ENCODE data around the gene OSM. TPM values are rescaled to one million over a fixed set of nuclear protein-coding genes. Genes with fewer than 3 reads are reported as not detected.
A peak's percentile ranks its signal among the peaks of the same experiment; 100 is the strongest.

OSM gene
- total RNA-seq, 6 experiments from 2014 or later = not detected

DNA sequence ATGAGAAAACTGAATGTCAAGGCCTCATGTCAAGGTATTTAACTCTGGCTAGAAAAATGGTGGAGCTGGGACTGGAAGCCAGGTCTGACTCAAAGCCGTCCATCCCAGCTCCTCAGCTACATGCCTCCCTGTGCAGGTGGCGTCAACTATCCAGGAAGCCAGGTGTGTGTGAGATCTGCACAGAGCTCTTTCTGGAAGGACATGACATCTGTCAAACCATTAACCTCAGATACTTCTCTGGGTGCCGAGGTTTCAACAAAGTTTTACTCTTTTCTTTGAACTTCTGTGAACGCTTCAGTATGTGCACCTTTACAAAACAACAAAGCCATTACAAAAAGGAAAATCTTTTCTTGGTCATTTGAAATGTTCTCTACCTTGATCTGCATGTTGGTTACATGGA lies 29.7 kb upstream of the OSM start:
- Mint-ChIP-seq H3K9me3 (no peaks in the 10 kb centered on the region), H3K4me1 (ENCODE audit: low read depth) (peaks cover 4% of the 10 kb centered on the region), H3K27ac (no peak overlapping the region), H3K36me3 (ENCODE audit: low read depth) (peaks cover 14% of the 10 kb centered on the region; the same call in 1 of the 2 replicates), H3K4me3 (no peak overlapping the region), H3K27me3 (ENCODE audit: insufficient read depth) (peaks cover 4% of the 10 kb centered on the region)
- DNase-seq = no peak
- TF ChIP-seq, protein P1, sequence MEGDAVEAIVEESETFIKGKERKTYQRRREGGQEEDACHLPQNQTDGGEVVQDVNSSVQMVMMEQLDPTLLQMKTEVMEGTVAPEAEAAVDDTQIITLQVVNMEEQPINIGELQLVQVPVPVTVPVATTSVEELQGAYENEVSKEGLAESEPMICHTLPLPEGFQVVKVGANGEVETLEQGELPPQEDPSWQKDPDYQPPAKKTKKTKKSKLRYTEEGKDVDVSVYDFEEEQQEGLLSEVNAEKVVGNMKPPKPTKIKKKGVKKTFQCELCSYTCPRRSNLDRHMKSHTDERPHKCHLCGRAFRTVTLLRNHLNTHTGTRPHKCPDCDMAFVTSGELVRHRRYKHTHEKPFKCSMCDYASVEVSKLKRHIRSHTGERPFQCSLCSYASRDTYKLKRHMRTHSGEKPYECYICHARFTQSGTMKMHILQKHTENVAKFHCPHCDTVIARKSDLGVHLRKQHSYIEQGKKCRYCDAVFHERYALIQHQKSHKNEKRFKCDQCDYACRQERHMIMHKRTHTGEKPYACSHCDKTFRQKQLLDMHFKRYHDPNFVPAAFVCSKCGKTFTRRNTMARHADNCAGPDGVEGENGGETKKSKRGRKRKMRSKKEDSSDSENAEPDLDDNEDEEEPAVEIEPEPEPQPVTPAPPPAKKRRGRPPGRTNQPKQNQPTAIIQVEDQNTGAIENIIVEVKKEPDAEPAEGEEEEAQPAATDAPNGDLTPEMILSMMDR (IDR thresholded peaks at IDR 0.05) = no peak

DNA sequence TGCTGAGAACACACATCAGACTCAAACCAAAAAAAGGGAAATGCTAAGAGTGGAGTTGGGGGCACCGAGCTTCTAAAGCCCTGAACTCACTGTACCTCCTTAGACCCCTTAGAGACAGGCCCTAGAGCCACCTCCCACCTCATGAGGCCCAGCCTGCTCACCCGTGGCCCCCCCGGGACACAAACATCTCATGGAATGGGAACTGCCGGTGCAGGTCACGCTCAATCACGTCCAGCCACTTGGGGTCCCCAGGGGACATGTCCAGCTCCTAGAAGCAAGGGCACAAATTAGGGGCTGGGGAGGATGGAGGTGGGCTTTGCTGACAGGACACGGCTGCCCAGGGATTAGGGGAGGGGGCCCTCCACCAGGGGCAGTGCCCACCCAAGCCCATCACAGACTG lies 28.9 kb upstream of the OSM start:
- Mint-ChIP-seq H3K4me3 (no peak overlapping the region), H3K27me3 (ENCODE audit: insufficient read depth) (peaks cover 4% of the 10 kb centered on the region), H3K9me3 (no peaks in the 10 kb centered on the region), H3K27ac (no peak overlapping the region), H3K36me3 (ENCODE audit: low read depth) (peaks cover 14% of the 10 kb centered on the region; the same call in 1 of the 2 replicates), H3K4me1 (ENCODE audit: low read depth) (peaks cover 10% of the 10 kb centered on the region)
- no peak for DNase-seq
- TF ChIP-seq, protein P1 (IDR thresholded peaks at IDR 0.05) = no peak

DNA sequence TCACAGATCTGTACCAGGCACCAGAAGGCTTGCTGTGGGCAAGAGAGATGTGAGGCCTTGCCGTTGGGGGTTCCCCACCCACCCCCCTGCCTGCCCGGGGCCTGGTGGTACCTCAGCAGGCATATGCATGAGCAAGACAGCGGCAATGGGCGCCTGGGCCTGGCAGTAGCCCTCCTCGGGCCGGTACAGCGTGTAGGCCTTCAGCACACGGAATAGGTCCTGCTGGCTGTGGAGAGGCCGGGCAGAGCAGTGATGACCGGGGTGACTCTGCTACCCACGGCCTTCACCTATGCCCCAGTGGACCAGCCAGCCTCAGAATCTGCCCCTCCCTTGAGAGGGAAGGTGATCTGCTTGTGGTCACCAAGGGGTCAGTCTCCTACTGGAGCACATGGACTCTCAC lies 28.2 kb upstream of the OSM start:
- no peaks in the 10 kb centered on the region for H3K9me3 Mint-ChIP-seq
- peaks cover 4% of the 10 kb centered on the region for H3K27me3 Mint-ChIP-seq (ENCODE audit: insufficient read depth)
- peaks cover 14% of the 10 kb centered on the region; the same call in 1 of the 2 replicates for H3K36me3 Mint-ChIP-seq (ENCODE audit: low read depth)
- no peak overlapping the region for H3K4me3 Mint-ChIP-seq
- H3K4me1 Mint-ChIP-seq (ENCODE audit: low read depth) = peaks cover 18% of the 10 kb centered on the region
- no peak for DNase-seq
- no peak overlapping the region for H3K27ac Mint-ChIP-seq
- TF ChIP-seq, protein P1 (IDR thresholded peaks at IDR 0.05) = no peak

DNA sequence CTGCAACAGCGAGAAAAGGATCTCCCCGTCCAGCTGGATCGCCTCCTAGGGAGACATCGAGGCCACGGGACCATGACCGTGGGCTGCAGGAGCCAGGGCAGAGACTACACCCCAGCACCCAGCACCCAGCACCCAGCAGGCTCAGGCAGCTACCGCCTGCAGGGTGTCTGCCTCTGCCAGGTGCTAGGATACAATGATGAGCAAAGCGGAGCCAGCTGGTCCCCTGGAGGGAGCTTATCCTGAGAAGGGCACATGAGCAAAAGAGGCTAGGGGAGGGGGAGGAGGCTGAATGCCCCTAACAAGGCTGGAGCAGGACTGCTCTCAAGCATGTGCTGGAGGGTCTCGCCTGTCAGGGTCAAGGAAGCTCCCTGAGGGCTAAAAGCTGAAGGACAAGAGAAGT lies 27.4 kb upstream of the OSM start:
- H3K9me3 Mint-ChIP-seq = no peaks in the 10 kb centered on the region
- H3K36me3 Mint-ChIP-seq (ENCODE audit: low read depth) = peaks cover 14% of the 10 kb centered on the region; the same call in 1 of the 2 replicates
- TF ChIP-seq, protein P1 (IDR thresholded peaks at IDR 0.05) = no peak
- DNase-seq = no peak
- no peak overlapping the region for H3K4me3 Mint-ChIP-seq
- H3K27me3 Mint-ChIP-seq (ENCODE audit: insufficient read depth) = peaks cover 4% of the 10 kb centered on the region
- H3K4me1 Mint-ChIP-seq (ENCODE audit: low read depth) = peaks cover 20% of the 10 kb centered on the region
- H3K27ac Mint-ChIP-seq = peak overlapping the region; percentile 45; the same call in 1 of the 2 replicates

DNA sequence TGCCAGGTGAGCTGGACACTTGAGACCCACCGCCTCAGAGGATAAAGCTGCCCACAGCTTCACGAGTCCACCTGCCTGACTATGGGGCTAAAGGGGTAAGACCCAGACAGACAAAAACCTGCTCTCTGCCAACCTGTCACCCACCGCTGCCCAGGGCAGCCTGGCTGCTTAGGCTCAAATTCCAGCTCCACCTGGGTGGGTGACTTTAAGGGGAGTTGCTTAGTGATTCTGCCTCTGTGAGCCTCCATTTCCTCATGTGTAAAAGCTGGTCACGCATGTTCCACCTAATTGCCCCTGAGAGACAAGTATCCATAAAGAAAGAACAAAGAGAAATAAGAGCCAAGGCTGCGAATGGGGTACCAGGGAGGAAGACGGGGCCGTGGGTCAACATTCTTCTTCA lies 26.4 kb upstream of the OSM start:
- Mint-ChIP-seq H3K27ac (no peak overlapping the region), H3K4me1 (ENCODE audit: low read depth) (peaks cover 25% of the 10 kb centered on the region), H3K36me3 (ENCODE audit: low read depth) (peaks cover 14% of the 10 kb centered on the region; the same call in 1 of the 2 replicates), H3K9me3 (no peaks in the 10 kb centered on the region), H3K4me3 (no peak overlapping the region), H3K27me3 (ENCODE audit: insufficient read depth) (peaks cover 4% of the 10 kb centered on the region)
- TF ChIP-seq, protein P1 (IDR thresholded peaks at IDR 0.05) = no peak
- DNase-seq = no peak

Data from HFFc6 (cell line).